ENCODE measurements around the gene CACNA1H.

The CACNA1H gene

DNA sequence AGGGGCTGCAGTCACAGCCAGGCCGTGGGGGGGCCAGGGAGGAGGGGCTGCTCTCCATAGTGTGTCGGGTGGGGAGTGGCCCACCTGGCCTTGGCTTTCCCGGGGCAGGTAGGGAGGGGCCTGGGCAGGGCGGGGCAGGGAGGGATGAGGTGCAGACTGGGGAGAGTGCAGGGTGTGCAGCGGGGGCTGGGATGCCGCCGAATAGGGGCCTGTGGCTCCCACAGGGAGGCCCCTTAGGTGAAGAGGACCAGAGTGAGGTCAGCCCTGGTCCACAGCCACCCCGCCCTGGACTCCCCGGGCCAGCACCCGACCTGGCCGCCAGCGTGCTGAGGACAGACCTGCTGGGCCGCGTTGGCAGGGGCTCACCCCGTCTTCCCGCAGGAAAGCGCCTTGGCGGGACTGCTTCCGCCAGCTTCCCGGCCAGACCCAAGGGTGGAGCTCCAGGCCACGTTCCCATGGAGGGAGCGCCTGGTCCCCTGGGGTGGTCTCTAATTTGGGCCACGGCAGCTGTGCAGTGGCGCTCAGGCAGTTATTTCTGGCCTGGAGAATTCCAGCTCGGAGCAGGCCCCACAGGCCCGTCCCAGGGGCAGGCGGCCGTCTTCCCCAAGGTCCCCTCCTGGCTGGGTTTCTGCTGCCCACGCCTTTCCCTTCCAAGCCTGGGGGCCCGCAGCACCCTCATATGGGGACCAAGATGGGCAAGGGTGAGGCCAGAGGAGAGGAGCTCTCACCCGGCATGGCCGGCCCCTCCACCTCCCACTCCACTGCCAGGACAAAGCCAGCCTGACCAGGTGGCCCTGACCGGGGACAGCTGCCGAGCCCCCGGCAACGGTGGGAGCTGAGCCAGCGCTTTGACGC lies 27.9 kb downstream of the CACNA1H start:
- Histone ChIP-seq H3K79me2 (ENCODE audit: low read length) (no peaks in the 10 kb centered on the region), H3K4me2 (ENCODE audit: low read length) (no peak overlapping the region), H4K20me1 (ENCODE audit: insufficient read depth, low read length) (no peaks in the 10 kb centered on the region), H3K4me1 (ENCODE audit: low read length) (no peaks in the 10 kb centered on the region), H2AFZ (ENCODE audit: low read depth, low read length) (no peak overlapping the region), H3K4me3 (ENCODE audit: low read length) (no peak overlapping the region), H3K36me3 (replicated peaks; ENCODE audit: low read depth, low read length) (no peaks in the 10 kb centered on the region), H3K27ac (ENCODE audit: low read length) (no peak overlapping the region), H3K9me3 (ENCODE audit: insufficient read depth, low read length) (no peaks in the 10 kb centered on the region), H3K27me3 (ENCODE audit: low read depth, low read length) (no peaks in the 10 kb centered on the region), H3K9ac (ENCODE audit: low read length) (no peak overlapping the region)
- TF ChIP-seq, protein P1, sequence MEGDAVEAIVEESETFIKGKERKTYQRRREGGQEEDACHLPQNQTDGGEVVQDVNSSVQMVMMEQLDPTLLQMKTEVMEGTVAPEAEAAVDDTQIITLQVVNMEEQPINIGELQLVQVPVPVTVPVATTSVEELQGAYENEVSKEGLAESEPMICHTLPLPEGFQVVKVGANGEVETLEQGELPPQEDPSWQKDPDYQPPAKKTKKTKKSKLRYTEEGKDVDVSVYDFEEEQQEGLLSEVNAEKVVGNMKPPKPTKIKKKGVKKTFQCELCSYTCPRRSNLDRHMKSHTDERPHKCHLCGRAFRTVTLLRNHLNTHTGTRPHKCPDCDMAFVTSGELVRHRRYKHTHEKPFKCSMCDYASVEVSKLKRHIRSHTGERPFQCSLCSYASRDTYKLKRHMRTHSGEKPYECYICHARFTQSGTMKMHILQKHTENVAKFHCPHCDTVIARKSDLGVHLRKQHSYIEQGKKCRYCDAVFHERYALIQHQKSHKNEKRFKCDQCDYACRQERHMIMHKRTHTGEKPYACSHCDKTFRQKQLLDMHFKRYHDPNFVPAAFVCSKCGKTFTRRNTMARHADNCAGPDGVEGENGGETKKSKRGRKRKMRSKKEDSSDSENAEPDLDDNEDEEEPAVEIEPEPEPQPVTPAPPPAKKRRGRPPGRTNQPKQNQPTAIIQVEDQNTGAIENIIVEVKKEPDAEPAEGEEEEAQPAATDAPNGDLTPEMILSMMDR (IDR thresholded peaks at IDR 0.05; ENCODE audit: low read depth, low read length) = no peak
- no peak for TF ChIP-seq EZH2phosphoT487 (IDR thresholded peaks at IDR 0.05; ENCODE audit: low read depth)

DNA sequence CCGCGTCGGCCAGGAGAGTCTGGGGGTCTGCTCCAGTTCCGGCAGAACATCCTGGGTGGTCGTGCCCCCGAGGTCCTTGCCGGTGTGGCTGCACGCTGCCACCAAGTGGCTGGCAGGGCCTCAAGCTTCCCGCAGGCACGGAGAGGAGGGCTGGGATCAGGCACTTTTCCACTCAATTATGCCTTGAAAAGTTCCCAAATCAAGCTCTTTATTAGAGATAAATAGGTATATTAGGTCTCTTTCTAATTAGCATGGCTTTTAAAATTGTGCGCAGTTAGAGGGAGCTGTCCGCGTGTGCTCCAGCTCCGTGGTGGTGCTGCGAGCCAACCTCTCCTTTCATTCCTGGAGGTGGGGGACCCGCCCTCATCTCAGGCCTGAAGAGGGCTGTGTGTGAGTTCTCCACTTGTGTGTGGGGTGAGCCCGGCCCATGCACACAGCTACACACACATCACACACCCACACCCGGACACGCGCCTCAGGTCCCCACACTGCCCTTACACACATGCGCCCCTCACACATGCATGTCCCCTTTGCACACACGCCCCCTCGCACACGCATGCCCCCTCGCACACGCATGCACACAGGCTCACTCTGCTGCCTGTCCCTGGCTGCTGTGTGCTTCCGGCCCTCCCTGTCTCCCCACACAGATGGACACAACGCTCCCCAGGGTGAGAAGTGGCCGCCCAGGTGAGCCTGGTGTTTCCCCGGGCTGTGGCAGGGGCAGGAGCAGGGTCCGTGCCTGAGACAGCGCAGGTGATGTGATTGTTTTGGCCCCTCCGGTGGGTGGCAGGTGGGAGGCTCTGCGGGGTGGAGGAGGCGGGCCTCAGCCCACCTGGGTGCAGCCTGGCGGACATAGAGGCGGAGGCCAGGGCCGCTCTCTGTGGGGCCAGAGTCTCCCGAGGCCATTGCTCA lies 28.8 kb downstream of the CACNA1H start:
- no peak overlapping the region for H3K9ac ChIP-seq (ENCODE audit: low read length)

DNA sequence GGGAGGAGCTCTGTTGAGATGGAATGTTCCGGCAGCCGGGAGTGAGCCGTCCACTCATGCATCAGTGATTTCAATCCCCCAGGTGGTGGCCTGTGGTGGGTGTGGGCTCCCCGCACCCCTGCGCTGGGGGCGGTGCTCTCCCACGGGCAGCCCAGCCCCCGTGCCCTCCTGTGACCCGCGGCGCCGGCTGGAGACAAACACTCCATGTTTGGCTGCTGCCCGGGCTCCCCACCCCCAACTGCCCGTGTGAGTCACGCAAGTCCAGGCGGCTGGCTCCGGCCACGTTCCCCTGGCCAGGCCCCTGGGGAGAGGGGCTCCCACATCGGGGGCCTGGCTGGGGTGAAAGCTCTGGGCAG lies 29.4 kb downstream of the CACNA1H start:
- TF ChIP-seq, protein P1 (IDR thresholded peaks at IDR 0.05; ENCODE audit: low read depth, low read length) = no peak
- TF ChIP-seq EZH2phosphoT487 (IDR thresholded peaks at IDR 0.05; ENCODE audit: low read depth) = no peak
- Histone ChIP-seq H3K4me2 (ENCODE audit: low read length) (no peak overlapping the region), H4K20me1 (ENCODE audit: insufficient read depth, low read length) (no peaks in the 10 kb centered on the region), H3K9me3 (ENCODE audit: insufficient read depth, low read length) (no peaks in the 10 kb centered on the region), H3K27me3 (ENCODE audit: low read depth, low read length) (no peaks in the 10 kb centered on the region), H3K79me2 (ENCODE audit: low read length) (no peaks in the 10 kb centered on the region), H3K9ac (ENCODE audit: low read length) (no peak overlapping the region), H3K27ac (ENCODE audit: low read length) (no peak overlapping the region), H2AFZ (ENCODE audit: low read depth, low read length) (no peak overlapping the region), H3K36me3 (replicated peaks; ENCODE audit: low read depth, low read length) (no peaks in the 10 kb centered on the region), H3K4me3 (ENCODE audit: low read length) (no peak overlapping the region), H3K4me1 (ENCODE audit: low read length) (no peaks in the 10 kb centered on the region)

More for the DNA sequence above, 28.8 kb downstream of the CACNA1H start:
- H3K4me2 ChIP-seq (ENCODE audit: low read length) = no peak overlapping the region
- H3K36me3 ChIP-seq (replicated peaks; ENCODE audit: low read depth, low read length) = no peaks in the 10 kb centered on the region
- TF ChIP-seq, protein P1 (IDR thresholded peaks at IDR 0.05; ENCODE audit: low read depth, low read length) = peak; percentile 22; the same call in 1 of the 2 replicates
- no peak for TF ChIP-seq EZH2phosphoT487 (IDR thresholded peaks at IDR 0.05; ENCODE audit: low read depth)
- H3K79me2 ChIP-seq (ENCODE audit: low read length) = no peaks in the 10 kb centered on the region
- no peak overlapping the region for H3K4me3 ChIP-seq (ENCODE audit: low read length)
- H3K4me1 ChIP-seq (ENCODE audit: low read length) = no peaks in the 10 kb centered on the region
- no peaks in the 10 kb centered on the region for H3K27me3 ChIP-seq (ENCODE audit: low read depth, low read length)
- no peak overlapping the region for H2AFZ ChIP-seq (ENCODE audit: low read depth, low read length)
- H3K9me3 ChIP-seq (ENCODE audit: insufficient read depth, low read length) = no peaks in the 10 kb centered on the region
- H4K20me1 ChIP-seq (ENCODE audit: insufficient read depth, low read length) = no peaks in the 10 kb centered on the region
- no peak overlapping the region for H3K27ac ChIP-seq (ENCODE audit: low read length)

All from OCI-LY3 (cell line).